CD4-positive, alpha-beta memory T cell (primary cell): ENCODE measurements around the gene MRPS14. TPM values are rescaled to one million over a fixed set of nuclear protein-coding genes. Genes with fewer than 3 reads are reported as not detected.

Experiments used
- CTCF ChIA-PET: fragments of 350-600 bp; sonication (Branson Sonifier 250); formaldehyde crosslinking; loops from one replicate; lab custom pipeline; 2021; ENCODE audit warnings: inconsistent platforms; ENCODE audit not compliant: partially characterized antibody; lab: Charles Lee
- POLR2A ChIA-PET: fragments of 350-600 bp; sonication (Branson Sonifier 250); formaldehyde crosslinking; loops from one replicate; lab custom pipeline; 2021; ENCODE audit not compliant: partially characterized antibody; lab: Charles Lee
- DNase-seq, 5 donors: peaks; one replicate each; pipeline versions ENCODE4 v3.0.0 to v3.0.0-alpha.2; 2020 to 2022; ENCODE audit warnings: mixed read lengths in 1 of 5
- H3K27ac ChIP-seq: one replicate; pipeline ENCODE4 v1.7.0; 2013; ENCODE audit warnings: low read depth, low read length
- H3K27me3 ChIP-seq: 2 replicates; pipeline ENCODE4 v1.7.0; 2013; ENCODE audit warnings: mild to moderate bottlenecking, low read length, moderate library complexity; ENCODE audit not compliant: insufficient read depth
- H3K36me3 ChIP-seq: 2 replicates; pipeline ENCODE4 v1.7.0; 2013; ENCODE audit warnings: mild to moderate bottlenecking, low read length, moderate library complexity; ENCODE audit not compliant: insufficient read depth
- H3K4me1 ChIP-seq: 2 replicates; pipeline ENCODE4 v1.7.0; 2013; ENCODE audit warnings: mild to moderate bottlenecking, low read length, moderate library complexity; ENCODE audit not compliant: insufficient read depth
- H3K4me3 ChIP-seq, 2 donors: one replicate each; pipeline ENCODE4 v1.7.0; 2013; ENCODE audit warnings: low read length in 2 of 2, mild to moderate bottlenecking in 1 of 2
- H3K9me3 ChIP-seq, 2 donors: one replicate each; pipeline ENCODE4 v1.7.0; 2013; ENCODE audit warnings: low read length in 2 of 2, control low read depth in 1 of 2; ENCODE audit not compliant: control insufficient read depth in 1 of 2
- H3K27ac Mint-ChIP-seq, 7 donors: one replicate each; pipeline ENCODE4 v1.8.0; 2020 to 2021; ENCODE audit warnings: mixed read lengths in 7 of 7, mild to moderate bottlenecking in 6 of 7, inconsistent platforms in 3 of 7, moderate library complexity in 3 of 7
- H3K27me3 Mint-ChIP-seq, 2 donors: one replicate each; pipeline ENCODE4 v1.8.0; 2020 to 2021; ENCODE audit warnings: mixed read lengths in 2 of 2
- H3K36me3 Mint-ChIP-seq, 2 donors: one replicate each; pipeline ENCODE4 v1.8.0; 2020 to 2021; ENCODE audit warnings: mixed read lengths in 2 of 2, inconsistent platforms in 1 of 2, mild to moderate bottlenecking in 1 of 2
- H3K4me1 Mint-ChIP-seq, 4 donors: one replicate each; pipeline ENCODE4 v1.8.0; 2020 to 2021; ENCODE audit warnings: mixed read lengths in 4 of 4, mild to moderate bottlenecking in 1 of 4
- H3K4me3 Mint-ChIP-seq, 8 donors: one replicate each; pipeline ENCODE4 v1.8.0; 2020 to 2021; ENCODE audit warnings: mixed read lengths in 8 of 8, mild to moderate bottlenecking in 7 of 8, moderate library complexity in 6 of 8, inconsistent platforms in 3 of 8
- H3K9me3 Mint-ChIP-seq, 8 donors: one replicate each; pipeline ENCODE4 v1.8.0; 2020 to 2021; ENCODE audit warnings: mixed read lengths in 8 of 8, mild to moderate bottlenecking in 5 of 8, inconsistent platforms in 3 of 8, moderate library complexity in 1 of 8
- intact Hi-C: fragments of 100-400 bp; cut with micrococcal nuclease; formaldehyde crosslinking; loops from one replicate; pipeline ENCODE4 v1.15.1; 2023
- polyA plus RNA-seq, 2 donors: library from polyadenylated mRNA; unstranded; fragments of 300-500 nt; fragmentation: Illumina TruSeq; gene quantifications; one replicate each; pipeline ENCODE4 v1.2.3, GENCODE V29; 2021
- total RNA-seq, 2 experiments: library from RNA; stranded (reverse); gene quantifications; one replicate each; pipeline ENCODE4 v1.2.3, GENCODE V29; 2021

Gene MRPS14
- total RNA-seq (10 to 100 TPM; 39.3 to 40.6 TPM), polyA plus RNA-seq (10 to 100 TPM; 59.2 to 62.6 TPM)

- CTCF ChIA-PET, result interaction anchor here (0.8 to 1.9 kb wide), 10 partner anchors 9 to 169 kb away, joined by 3 to 12 read pairs (median 4); partner anchors contain the start of gene CACYBP
- peak within 1 kb of the TSS; percentile 79 to 97 for H3K4me3 ChIP-seq
- Mint-ChIP-seq H3K9me3 (peaks cover 0 to 2% (median 0%) of the 10 kb centered on the region in 8 donors), H3K27me3 (no peaks in the 10 kb centered on the region), H3K36me3 (peaks cover 5 to 26% of the 10 kb centered on the region in 2 donors), H3K27ac (peak within 1 kb of the TSS; percentile 86 to 97 (median 97)), H3K4me3 (peak within 1 kb of the TSS; percentile 90 to 98 (median 93)), H3K4me1 (peaks cover 24 to 43% (median 28%) of the 10 kb centered on the region in 4 donors)
- intact Hi-C loops, result loop anchor here (1.0 to 5.0 kb wide), 4 partner anchors 24 to 1156 kb away; partner anchors contain the start of genes CACYBP, GAS5, KIAA0040 and ZBTB37
- peaks cover 25% of the 10 kb centered on the region for H3K4me1 ChIP-seq
- H3K36me3 ChIP-seq, result peaks cover 7% of the 10 kb centered on the region
- DNase-seq, result peak; percentile 95 to 98 (median 97)
- POLR2A ChIA-PET, result interaction anchor here (0.6 to 4.2 kb wide), 22 partner anchors 9 to 1546 kb away, joined by 3 to 248 read pairs (median 6); partner anchors contain the start of genes CACYBP, COP1, GAS5 and KLHL20
- no peaks in the 10 kb centered on the region for H3K9me3 ChIP-seq
- no peaks in the 10 kb centered on the region for H3K27me3 ChIP-seq
- peak within 1 kb of the TSS; percentile 94 for H3K27ac ChIP-seq
These were observed at the start of gene MRPS14 for GRCh38 chr1:175023043-175023921. TSS of gene MRPS14 (minus strand) at chr1:175023425. CDS start at chr1:175023408, 17 bp downstream.

- no peak for DNase-seq
- Histone ChIP-seq H3K4me3 (no peak overlapping the region), H3K27ac (no peak overlapping the region), H3K36me3 (no peaks in the 10 kb centered on the region), H3K27me3 (no peaks in the 10 kb centered on the region), H3K4me1 (peaks cover 8% of the 10 kb centered on the region), H3K9me3 (no peaks in the 10 kb centered on the region)
- peak overlapping the region in 4 of 8 donors; percentile 28 to 74 (median 50) for H3K4me3 Mint-ChIP-seq
- H3K27ac Mint-ChIP-seq, result peak overlapping the region in 1 of 7 donors; percentile 49
- CTCF ChIA-PET, result no interaction called here
- peaks cover 6 to 17% (median 12%) of the 10 kb centered on the region in 4 donors for H3K4me1 Mint-ChIP-seq
- intact Hi-C loops, result no loop called here
- POLR2A ChIA-PET, result no interaction called here
- H3K36me3 Mint-ChIP-seq, result no peaks in the 10 kb centered on the region
- H3K9me3 Mint-ChIP-seq, result no peaks in the 10 kb centered on the region
- peaks cover 4 to 22% of the 10 kb centered on the region in 2 donors for H3K27me3 Mint-ChIP-seq
These were observed 49.1 kb upstream of the MRPS14 start for GRCh38 chr1:175072099-175072951.

GRCh38 chr1:175071276-175071943 lies 48.2 kb upstream of the MRPS14 start:
- POLR2A ChIA-PET, result no interaction called here
- intact Hi-C loops, result no loop called here
- peaks cover 5 to 26% of the 10 kb centered on the region in 2 donors for H3K27me3 Mint-ChIP-seq

GRCh38 chr1:175070818-175071217 lies 47.6 kb upstream of the MRPS14 start:
- intact Hi-C loops, result no loop called here

More at GRCh38 chr1:175071276-175071943, 48.2 kb upstream of the MRPS14 start:
- Histone ChIP-seq H3K27ac (no peak overlapping the region), H3K4me3 (no peak overlapping the region), H3K27me3 (no peaks in the 10 kb centered on the region), H3K4me1 (peaks cover 8% of the 10 kb centered on the region), H3K9me3 (no peaks in the 10 kb centered on the region), H3K36me3 (no peaks in the 10 kb centered on the region)
- no peak for DNase-seq
- no peaks in the 10 kb centered on the region for H3K36me3 Mint-ChIP-seq
- no peaks in the 10 kb centered on the region for H3K9me3 Mint-ChIP-seq
- no peak overlapping the region for H3K4me3 Mint-ChIP-seq
- peak overlapping the region in 1 of 7 donors; percentile 49 for H3K27ac Mint-ChIP-seq
- CTCF ChIA-PET, result no interaction called here
- peaks cover 6 to 17% (median 12%) of the 10 kb centered on the region in 4 donors for H3K4me1 Mint-ChIP-seq

GRCh38 chr1:175067362-175068106 lies 44.3 kb upstream of the MRPS14 start, which contains the start of gene TNN:
TSS of gene TNN (plus strand) at chr1:175067833. CDS start at chr1:175077419, 9,586 bp downstream.
- no peaks in the 10 kb centered on the region for H3K36me3 Mint-ChIP-seq
- H3K9me3 Mint-ChIP-seq, result no peaks in the 10 kb centered on the region
- Histone ChIP-seq H3K9me3 (no peaks in the 10 kb centered on the region), H3K4me1 (peaks cover 7% of the 10 kb centered on the region), H3K27me3 (no peaks in the 10 kb centered on the region), H3K36me3 (no peaks in the 10 kb centered on the region), H3K4me3 (no peak within 1 kb of the TSS), H3K27ac (no peak within 1 kb of the TSS)
- POLR2A ChIA-PET, result no interaction called here
- peaks cover 4 to 10% (median 8%) of the 10 kb centered on the region in 4 donors for H3K4me1 Mint-ChIP-seq
- peak within 1 kb of the TSS in 1 of 7 donors; percentile 22 for H3K27ac Mint-ChIP-seq
- no peak for DNase-seq
- CTCF ChIA-PET, result interaction anchor here (0.6 kb wide), 1 partner anchor 54 kb away, joined by 3 read pairs; no protein-coding TSS in a partner anchor
- no peak within 1 kb of the TSS for H3K4me3 Mint-ChIP-seq
- H3K27me3 Mint-ChIP-seq, result peaks cover 10 to 17% of the 10 kb centered on the region in 2 donors
- intact Hi-C loops, result no loop called here

More at GRCh38 chr1:175070818-175071217, 47.6 kb upstream of the MRPS14 start:
- peaks cover 8% of the 10 kb centered on the region for H3K4me1 ChIP-seq
- no peaks in the 10 kb centered on the region for H3K27me3 ChIP-seq
- ChIA-PET POLR2A (no interaction called here), CTCF (no interaction called here)
- Mint-ChIP-seq H3K4me3 (no peak overlapping the region), H3K4me1 (peaks cover 6 to 17% (median 12%) of the 10 kb centered on the region in 4 donors), H3K27me3 (peaks cover 10 to 26% of the 10 kb centered on the region in 2 donors), H3K36me3 (no peaks in the 10 kb centered on the region), H3K27ac (no peak overlapping the region), H3K9me3 (no peaks in the 10 kb centered on the region)
- no peaks in the 10 kb centered on the region for H3K36me3 ChIP-seq
- H3K27ac ChIP-seq, result no peak overlapping the region
- H3K4me3 ChIP-seq, result no peak overlapping the region
- no peak for DNase-seq
- H3K9me3 ChIP-seq, result no peaks in the 10 kb centered on the region

- H3K27ac ChIP-seq, result no peak overlapping the region
- H3K4me1 Mint-ChIP-seq, result no peaks in the 10 kb centered on the region
- no peaks in the 10 kb centered on the region for H3K36me3 ChIP-seq
- CTCF ChIA-PET, result no interaction called here
- no peaks in the 10 kb centered on the region for H3K9me3 ChIP-seq
- no peak overlapping the region for H3K4me3 ChIP-seq
- H3K4me3 Mint-ChIP-seq, result no peak overlapping the region
- peaks cover 5 to 8% of the 10 kb centered on the region in 2 donors for H3K27me3 Mint-ChIP-seq
- no peaks in the 10 kb centered on the region for H3K27me3 ChIP-seq
- intact Hi-C loops, result no loop called here
- H3K9me3 Mint-ChIP-seq, result peaks cover 0 to 5% (median 0%) of the 10 kb centered on the region in 8 donors
- H3K4me1 ChIP-seq, result no peaks in the 10 kb centered on the region
- DNase-seq, result no peak
- POLR2A ChIA-PET, result no interaction called here
- H3K36me3 Mint-ChIP-seq, result no peaks in the 10 kb centered on the region
- no peak overlapping the region for H3K27ac Mint-ChIP-seq
These were observed 39.6 kb upstream of the MRPS14 start for GRCh38 chr1:175062858-175063257.
